Measurements from ENCODE around the gene C3orf52.

The C3orf52 gene

DNA sequence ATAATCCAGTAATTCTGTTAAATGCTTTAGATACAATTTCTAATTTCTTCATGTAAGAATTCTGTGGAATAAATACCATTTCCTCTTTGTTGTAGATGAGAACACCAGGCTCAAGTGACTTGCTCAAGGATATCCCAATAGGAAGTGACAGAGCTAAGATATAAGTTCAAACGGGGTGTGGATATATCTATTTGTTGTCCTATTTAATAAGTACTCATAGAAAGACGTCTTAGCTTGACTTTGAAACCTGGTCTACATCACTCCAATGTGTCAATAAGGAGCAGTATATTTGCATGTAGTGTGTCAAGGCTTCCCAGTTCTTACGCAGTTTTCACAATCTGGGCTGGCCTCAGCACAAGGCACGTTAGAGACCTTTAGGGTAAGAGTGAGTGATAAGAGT is 51.6 kb downstream of the C3orf52 start:
- no peak for DNase-seq

DNA sequence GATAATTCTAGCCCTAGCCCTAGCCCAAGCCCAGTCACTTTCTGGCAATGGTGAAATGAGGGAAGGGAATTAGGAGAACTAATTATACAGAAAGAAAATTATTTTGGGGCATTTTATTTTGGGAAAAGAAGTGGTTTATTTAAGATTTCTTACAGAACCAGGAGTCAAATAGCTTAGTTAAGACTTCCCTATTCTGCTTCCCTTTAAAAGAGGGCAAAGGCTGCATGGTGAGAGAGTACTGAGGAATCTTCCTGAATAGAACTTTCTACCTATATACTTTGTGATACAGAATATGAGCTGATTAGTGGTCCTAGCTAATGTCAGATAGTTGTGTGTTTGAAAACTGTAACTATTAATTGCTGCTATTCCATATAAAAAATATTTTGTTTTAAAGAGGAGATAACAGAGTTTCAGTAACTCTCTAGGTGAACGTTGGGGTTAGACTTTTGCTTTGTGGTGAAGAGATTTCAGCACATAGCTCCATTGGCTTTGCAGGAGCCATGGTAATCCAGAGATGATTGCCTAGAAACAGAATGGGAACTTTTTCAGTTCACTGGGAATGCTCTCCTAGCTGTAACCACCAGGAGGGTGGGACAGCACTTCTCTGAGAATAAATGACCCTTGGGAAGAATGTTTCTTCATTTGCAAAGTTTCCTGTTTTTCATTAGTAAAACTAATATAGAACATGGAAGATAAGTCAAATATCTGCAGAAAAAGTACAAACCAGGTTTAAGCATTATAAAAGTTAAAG is 52.2 kb downstream of the C3orf52 start:
- no peak for DNase-seq

DNA sequence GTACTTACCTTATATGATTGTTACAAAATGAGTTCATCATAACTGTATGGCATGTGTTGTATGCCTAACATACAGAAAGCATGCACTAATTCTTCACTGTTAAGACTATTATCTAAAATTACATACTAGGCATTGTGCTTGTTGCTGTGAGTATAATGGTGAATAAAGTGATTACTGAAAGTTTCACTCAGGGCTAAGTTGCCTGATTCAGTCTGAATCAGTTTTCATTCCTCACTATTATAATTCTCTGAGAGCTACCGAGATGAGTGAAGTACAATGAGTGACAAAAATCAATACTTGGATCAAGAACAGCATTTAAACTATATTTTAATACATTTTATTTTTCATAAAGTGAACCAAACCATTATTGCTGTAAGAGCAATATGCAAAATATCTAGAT is 54.4 kb downstream of the C3orf52 start:
- DNase-seq: no peak

DNA sequence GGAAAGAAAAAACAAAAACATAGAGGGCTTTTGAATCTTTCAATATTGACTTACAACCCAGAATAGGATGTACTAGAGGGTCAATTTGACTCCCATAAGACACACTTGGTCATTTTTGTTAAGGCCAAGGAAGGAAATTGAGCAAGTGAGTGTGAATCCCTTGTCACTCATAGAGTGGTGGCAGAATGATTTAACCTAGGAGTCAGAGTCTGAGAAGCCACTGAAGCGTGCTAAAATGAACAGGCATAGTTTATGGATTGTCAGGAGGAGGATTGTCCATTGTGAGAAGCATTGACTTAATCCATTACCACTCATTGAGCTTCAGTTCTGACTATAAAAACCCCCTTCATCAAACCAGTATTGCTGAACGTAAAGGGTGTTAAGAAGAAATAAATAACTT is 55.1 kb downstream of the C3orf52 start:
- no peak for DNase-seq

DNA sequence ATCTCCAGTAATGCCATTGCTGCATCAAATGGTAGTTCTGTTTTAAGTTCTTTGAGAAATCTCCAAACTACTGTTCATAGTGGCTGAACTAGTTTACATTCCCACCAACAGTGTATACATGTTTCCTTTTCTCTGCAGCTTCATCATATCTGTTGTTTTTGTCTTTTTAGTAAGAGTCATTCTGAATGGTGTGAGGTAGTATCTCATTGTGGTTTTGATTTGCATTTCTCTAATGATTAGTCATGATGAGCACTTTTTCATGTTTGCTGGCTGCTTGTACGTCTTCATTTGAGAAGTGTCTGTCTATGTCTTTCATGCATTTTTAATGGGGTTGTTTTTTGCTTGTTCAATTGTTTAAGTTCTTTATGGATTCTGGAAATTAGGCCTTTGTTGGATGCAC is 57.1 kb downstream of the C3orf52 start:
- no peak for DNase-seq

DNA sequence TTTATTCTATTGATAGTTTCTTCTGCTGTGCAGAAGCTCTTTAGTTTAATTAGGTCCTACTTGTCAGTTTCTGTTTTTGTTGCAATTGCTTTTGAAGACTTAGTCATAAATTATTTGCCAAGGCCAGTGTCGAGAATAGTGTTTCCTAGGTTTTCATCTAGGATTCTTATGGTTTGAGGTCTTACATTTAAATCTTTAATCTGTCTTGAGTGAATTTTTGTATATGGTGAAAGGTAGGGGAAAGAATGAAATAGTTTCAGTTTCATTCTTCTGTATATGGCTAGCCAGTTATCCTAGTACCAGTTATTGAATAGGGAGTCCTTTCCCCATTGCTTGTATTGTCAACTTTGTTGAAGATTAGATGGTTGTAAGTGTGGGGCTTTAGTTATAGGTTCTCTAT is 57.5 kb downstream of the C3orf52 start:
- no peak for DNase-seq

DNA sequence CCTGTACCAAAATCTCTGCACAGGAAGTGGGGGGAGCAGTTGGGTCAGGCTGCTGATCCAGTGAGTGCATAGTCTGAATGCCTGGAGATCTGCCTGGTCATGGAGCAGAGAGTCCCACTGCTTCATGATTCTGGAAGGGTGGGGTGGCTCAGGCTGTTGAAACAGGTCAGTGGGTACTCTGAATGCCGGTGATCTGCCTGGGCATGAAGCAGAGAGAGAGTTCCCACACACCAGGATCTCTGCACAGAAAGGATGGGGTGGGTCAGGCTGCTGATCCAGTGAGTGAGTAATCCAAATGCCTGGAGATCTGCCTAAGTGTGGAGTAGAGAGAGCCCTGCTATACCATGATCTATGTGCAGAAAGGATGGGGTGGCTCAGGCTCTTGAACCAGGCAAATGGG is 62.9 kb downstream of the C3orf52 start:
- no peak for DNase-seq

DNA sequence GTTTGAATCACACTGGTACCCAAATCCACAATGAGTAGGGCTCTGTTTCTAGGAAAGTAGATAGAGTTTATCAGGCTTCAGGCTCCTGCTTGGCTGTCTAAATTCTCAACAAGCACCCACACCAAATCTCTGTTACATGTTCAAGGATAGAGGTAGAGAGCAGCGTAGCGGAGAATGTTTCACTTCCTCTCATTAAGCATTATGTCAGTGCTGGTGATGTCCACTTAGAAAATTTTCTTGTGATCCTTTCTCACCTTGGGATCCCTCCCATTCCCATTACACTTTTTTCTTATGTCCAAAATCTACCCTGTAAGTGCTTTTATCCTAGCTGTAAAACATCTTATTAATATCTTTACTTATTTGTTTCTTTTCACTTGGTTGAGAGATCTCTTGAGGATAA is 81.6 kb downstream of the C3orf52 start:
- DNase-seq: no peak

Measured in DMS 273 treated with DMSO at 0.1 percent for 48 hours (cell line).